HL-60 (cell line): Measurements from ENCODE around the gene ETV5.

Experiments
- DNase-seq, 2 experiments: peaks; one replicate each; pipeline ENCODE4 v3.0.0-alpha.2; 2010 to 2020; ENCODE audit warnings: low read depth in 1 of 2, low spot score in 1 of 2
- H3K27ac ChIP-seq: fragments of 250-450 bp; sonication (Bioruptor Pico); replicated peaks from 2 replicates; pipeline ENCODE4 v1.5.1; 2020; ENCODE audit warnings: mild to moderate bottlenecking, moderate library complexity
- H3K27me3 ChIP-seq: fragments of 250-450 bp; sonication (Bioruptor Pico); 2 replicates; pipeline ENCODE4 v1.5.1; 2021; ENCODE audit warnings: mild to moderate bottlenecking, moderate library complexity; ENCODE audit not compliant: insufficient read depth, poor library complexity, severe bottlenecking
- H3K4me3 ChIP-seq: replicated peaks from 2 replicates; pipeline ENCODE4 v1.5.1; 2011; ENCODE audit warnings: mild to moderate bottlenecking, control low read depth, low read length; ENCODE audit not compliant: insufficient read depth
- GABPA ChIP-seq: IDR thresholded peaks from 2 replicates; pipeline ENCODE4 v1.6.1; 2012; ENCODE audit warnings: low read depth
- POLR2AphosphoS5 ChIP-seq: IDR thresholded peaks from 2 replicates; pipeline ENCODE4 v1.6.1; 2012; ENCODE audit warnings: low read depth
- SPI1 ChIP-seq: IDR thresholded peaks from 2 replicates; pipeline ENCODE4 v1.6.1; 2012; ENCODE audit warnings: low read depth, mild to moderate bottlenecking, borderline replicate concordance
- TF ChIP-seq, protein P1 (sequence below): IDR thresholded peaks from one replicate; pipeline ENCODE4 v1.5.1; 2011; ENCODE audit warnings: low read length, control low read depth, inconsistent platforms; ENCODE audit not compliant: insufficient read depth
- TF ChIP-seq, protein P2 (sequence below): IDR thresholded peaks from 2 replicates; pipeline ENCODE4 v1.6.1; 2012; ENCODE audit warnings: low read depth; ENCODE audit not compliant: insufficient replicate concordance

The ETV5 gene

DNA sequence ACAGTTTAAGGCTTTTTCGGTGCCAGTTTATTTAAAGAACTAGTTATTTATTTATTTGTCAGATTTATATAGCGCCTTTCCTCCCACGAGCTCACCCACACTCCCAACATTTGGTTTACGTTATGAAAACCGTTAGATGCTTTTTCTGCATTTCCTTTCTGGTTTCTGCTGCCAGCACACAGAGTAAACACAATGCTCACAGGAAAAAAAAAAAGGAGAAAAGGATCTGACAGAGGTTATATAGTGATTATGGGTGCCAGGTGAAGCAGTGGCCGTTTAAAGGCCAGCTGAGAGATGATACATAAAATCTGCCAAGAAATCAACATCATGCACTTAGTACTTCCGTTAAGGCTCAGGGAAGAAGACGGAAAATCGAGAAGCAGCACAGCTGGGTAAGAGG lies 37.9 kb downstream of the ETV5 start:
- Histone ChIP-seq H3K27me3 (no peaks in the 10 kb centered on the region), H3K27ac (no peak overlapping the region), H3K4me3 (no peak overlapping the region)
- no peak for TF ChIP-seq POLR2AphosphoS5
- TF ChIP-seq, protein P1, sequence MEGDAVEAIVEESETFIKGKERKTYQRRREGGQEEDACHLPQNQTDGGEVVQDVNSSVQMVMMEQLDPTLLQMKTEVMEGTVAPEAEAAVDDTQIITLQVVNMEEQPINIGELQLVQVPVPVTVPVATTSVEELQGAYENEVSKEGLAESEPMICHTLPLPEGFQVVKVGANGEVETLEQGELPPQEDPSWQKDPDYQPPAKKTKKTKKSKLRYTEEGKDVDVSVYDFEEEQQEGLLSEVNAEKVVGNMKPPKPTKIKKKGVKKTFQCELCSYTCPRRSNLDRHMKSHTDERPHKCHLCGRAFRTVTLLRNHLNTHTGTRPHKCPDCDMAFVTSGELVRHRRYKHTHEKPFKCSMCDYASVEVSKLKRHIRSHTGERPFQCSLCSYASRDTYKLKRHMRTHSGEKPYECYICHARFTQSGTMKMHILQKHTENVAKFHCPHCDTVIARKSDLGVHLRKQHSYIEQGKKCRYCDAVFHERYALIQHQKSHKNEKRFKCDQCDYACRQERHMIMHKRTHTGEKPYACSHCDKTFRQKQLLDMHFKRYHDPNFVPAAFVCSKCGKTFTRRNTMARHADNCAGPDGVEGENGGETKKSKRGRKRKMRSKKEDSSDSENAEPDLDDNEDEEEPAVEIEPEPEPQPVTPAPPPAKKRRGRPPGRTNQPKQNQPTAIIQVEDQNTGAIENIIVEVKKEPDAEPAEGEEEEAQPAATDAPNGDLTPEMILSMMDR, result no peak
- TF ChIP-seq, protein P2, sequence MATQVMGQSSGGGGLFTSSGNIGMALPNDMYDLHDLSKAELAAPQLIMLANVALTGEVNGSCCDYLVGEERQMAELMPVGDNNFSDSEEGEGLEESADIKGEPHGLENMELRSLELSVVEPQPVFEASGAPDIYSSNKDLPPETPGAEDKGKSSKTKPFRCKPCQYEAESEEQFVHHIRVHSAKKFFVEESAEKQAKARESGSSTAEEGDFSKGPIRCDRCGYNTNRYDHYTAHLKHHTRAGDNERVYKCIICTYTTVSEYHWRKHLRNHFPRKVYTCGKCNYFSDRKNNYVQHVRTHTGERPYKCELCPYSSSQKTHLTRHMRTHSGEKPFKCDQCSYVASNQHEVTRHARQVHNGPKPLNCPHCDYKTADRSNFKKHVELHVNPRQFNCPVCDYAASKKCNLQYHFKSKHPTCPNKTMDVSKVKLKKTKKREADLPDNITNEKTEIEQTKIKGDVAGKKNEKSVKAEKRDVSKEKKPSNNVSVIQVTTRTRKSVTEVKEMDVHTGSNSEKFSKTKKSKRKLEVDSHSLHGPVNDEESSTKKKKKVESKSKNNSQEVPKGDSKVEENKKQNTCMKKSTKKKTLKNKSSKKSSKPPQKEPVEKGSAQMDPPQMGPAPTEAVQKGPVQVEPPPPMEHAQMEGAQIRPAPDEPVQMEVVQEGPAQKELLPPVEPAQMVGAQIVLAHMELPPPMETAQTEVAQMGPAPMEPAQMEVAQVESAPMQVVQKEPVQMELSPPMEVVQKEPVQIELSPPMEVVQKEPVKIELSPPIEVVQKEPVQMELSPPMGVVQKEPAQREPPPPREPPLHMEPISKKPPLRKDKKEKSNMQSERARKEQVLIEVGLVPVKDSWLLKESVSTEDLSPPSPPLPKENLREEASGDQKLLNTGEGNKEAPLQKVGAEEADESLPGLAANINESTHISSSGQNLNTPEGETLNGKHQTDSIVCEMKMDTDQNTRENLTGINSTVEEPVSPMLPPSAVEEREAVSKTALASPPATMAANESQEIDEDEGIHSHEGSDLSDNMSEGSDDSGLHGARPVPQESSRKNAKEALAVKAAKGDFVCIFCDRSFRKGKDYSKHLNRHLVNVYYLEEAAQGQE, result no peak
- no peak for TF ChIP-seq GABPA
- no peak for DNase-seq

DNA sequence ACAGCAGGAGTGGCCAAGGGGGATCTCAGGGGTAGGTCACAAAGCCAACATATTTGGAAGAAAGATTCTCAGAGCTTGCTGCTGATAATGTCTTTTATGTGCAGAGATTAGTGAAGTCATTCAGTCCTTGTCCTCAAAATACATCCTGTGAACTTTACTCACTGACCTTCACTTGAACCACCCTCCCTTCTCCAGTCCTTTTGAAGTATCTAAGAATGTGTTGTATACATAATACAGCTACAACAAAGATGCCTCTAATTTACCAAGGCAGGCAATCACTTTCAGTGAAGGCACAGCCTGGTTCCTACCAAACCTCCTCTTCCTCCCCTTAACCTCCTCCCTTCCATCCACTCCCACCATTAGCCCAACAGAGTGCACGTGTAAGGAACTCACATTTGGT lies 38.3 kb downstream of the ETV5 start:
- Histone ChIP-seq H3K4me3 (no peak overlapping the region), H3K27ac (no peak overlapping the region), H3K27me3 (no peaks in the 10 kb centered on the region)
- DNase-seq, result no peak
- TF ChIP-seq, protein P1, result no peak
- TF ChIP-seq POLR2AphosphoS5, result no peak
- TF ChIP-seq, protein P2, result no peak
- no peak for TF ChIP-seq SPI1
- no peak for TF ChIP-seq GABPA

DNA sequence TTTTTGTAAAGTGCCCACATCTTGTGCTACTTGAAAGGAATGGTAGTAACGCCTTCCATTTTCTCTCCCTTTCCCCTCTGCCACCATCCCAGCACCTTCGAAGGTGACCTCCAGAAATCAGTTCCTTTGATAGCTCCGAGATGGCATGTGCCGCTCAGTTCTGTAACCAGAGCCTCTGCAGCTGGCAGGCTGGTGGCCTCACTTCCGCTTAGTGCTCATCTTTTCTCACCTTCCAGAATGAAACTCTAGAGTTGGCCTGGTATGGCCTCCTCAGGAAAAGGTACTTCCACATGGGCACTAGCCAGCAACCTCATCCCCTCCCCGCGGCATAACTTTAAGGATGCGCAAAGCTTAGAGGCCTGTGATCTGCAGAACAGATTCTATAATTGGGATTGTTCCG lies 38.8 kb downstream of the ETV5 start:
- H3K27me3 ChIP-seq, result no peaks in the 10 kb centered on the region
- no peak overlapping the region for H3K4me3 ChIP-seq
- H3K27ac ChIP-seq, result no peak overlapping the region
- no peak for DNase-seq
- TF ChIP-seq SPI1 (no peak), POLR2AphosphoS5 (no peak), GABPA (no peak)
- TF ChIP-seq, protein P2, result no peak
- TF ChIP-seq, protein P1, result no peak
